Measurements from ENCODE around the gene CPTP. TPM values are rescaled to one million over a fixed set of nuclear protein-coding genes. Genes with fewer than 3 reads are reported as not detected.

The CPTP gene
- total and polyA plus RNA-seq, 2 of the 13 experiments (the other 11 are each of a cell fraction or from before 2014, with no cell fraction given) = 5.5 to 9.3 TPM

GRCh38 chr1:1353389-1354151, 29.0 kb downstream of the CPTP start (continued):
- TF ChIP-seq HNRNPUL1 (IDR thresholded peaks at IDR 0.05; ENCODE audit: low read depth, low read length) (no peak), AGO1 (IDR thresholded peaks at IDR 0.05; ENCODE audit: low read depth, low read length, poor library complexity, severe bottlenecking) (peak; percentile 96), RBFOX2 (IDR thresholded peaks at IDR 0.05; ENCODE audit: low read depth, low read length) (peak; percentile 62)

DNA sequence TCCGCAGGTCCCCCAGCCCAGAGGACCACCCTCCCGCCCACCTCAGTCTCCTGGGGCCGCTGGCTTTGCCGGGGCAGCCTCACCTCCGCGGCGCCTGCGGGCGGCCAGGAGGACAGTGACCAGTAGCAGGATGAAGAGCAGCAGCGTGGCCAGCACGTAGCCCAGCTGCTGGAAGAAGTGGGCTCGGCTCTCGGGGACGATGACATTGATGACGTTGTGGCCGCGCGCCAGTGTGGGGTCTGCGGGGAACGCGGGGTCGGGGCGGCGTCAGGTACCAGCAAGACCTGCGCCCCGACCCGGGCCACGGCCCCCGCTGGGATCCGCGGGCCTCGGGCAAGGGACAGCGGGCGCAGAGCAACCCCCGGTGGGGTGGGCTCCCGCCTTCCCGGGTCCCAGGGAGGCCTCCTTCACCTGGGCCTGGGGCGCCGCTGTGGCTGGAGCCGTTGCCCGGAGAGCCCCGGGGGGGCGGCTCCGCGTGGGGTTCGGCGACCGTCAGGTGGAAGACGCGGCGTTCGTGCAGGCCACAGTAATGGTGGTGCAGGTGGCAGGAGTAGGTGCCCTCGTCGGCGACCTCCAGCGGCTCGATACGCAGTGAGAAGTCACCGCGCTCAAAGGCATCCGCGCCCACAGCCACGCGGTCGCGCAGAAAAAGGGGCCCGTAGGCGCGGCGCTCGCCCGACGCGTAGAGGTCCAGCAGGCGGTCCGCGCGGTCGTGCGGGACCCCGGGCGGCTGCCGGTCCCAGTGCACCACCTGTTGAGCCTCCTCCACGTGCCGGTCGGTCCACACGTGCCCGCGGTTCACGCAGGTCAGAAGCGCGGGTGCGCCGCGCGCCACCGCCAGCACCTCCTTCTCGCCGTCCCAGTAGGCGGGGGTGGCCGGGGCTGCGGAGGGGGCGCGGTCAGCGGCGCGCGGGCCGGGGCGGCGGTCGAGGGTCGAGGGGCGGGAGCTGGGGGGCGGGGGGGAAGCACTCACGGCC, 30.0 kb downstream of the CPTP start:
- no peaks in the 10 kb centered on the region for H3K9me3 ChIP-seq (ENCODE audit: low read length)
- WGBS (ENCODE audit: low lambda C conversion rate) = 94% methylated on average over 91 of the region's 116 CpGs
- H2AFZ ChIP-seq (ENCODE audit: low read length) = no peak overlapping the region
- ChIA-PET CTCF (ENCODE audit: low intra/inter-chr PET ratio, low total read pairs) (no interaction called here), POLR2A (interaction anchor here (1.0 kb wide), 1 partner anchor 19 kb away, joined by 3 read pairs; no protein-coding TSS in a partner anchor)
- DNase-seq (ENCODE audit: low spot score) (no peak), ATAC-seq (no peak), FAIRE-seq (no peak)
- no peak overlapping the region for H3K4me3 ChIP-seq (replicated peaks in 1 of 3; ENCODE audit: insufficient read depth in 1 of 3, low read depth in 2 of 3, low read length in 3 of 3)
- TF ChIP-seq, protein P1, sequence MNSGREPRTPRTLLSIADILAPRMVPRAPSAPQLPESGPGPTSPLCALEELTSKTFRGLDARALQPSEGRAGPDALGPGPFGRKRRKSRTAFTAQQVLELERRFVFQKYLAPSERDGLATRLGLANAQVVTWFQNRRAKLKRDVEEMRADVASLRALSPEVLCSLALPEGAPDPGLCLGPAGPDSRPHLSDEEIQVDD (CRISPR knock-in tag; IDR thresholded peaks at IDR 0.05; ENCODE audit: borderline replicate concordance) = no peak
- TF ChIP-seq AGO2 (optimal IDR thresholded peaks at IDR 0.05; ENCODE audit: low read depth, low read length) = peak; percentile 50
- TF ChIP-seq ZBTB38 (CRISPR knock-in tag; IDR thresholded peaks at IDR 0.05) = 0 out of 2 replicates have a peak, but pooled peaks have one; percentile 27
- peak; percentile 94 for TF ChIP-seq AGO1 (IDR thresholded peaks at IDR 0.05; ENCODE audit: low read depth, low read length, poor library complexity, severe bottlenecking)
- peak; percentile 71 for TF ChIP-seq RBFOX2 (IDR thresholded peaks at IDR 0.05; ENCODE audit: low read depth, low read length)
- TF ChIP-seq PRPF4 (IDR thresholded peaks at IDR 0.05; ENCODE audit: low read depth, low read length, poor library complexity, severe bottlenecking) = peak; percentile 27
- H4K20me1 ChIP-seq (ENCODE audit: insufficient read depth, low read length) = no peaks in the 10 kb centered on the region
- in situ Hi-C loops (cut with HindIII; ENCODE audit: extremely low pct_ligation_motif_present, low pct_unique_long_range_greater_than_20kb) = no loop called here
- H3K36me3 ChIP-seq (replicated peaks in 1 of 2; ENCODE audit: control insufficient read depth in 1 of 2, insufficient read depth in 2 of 2, low read length in 2 of 2) = no peaks in the 10 kb centered on the region
- H3K27ac ChIP-seq (ENCODE audit: extremely low read length, insufficient read depth, low read length) = no peak overlapping the region
- no TSS peak for BruUV-seq (replicated peaks)
- peaks cover 4% of the 10 kb centered on the region for H3K79me2 ChIP-seq (ENCODE audit: insufficient read depth, low read length)
- H3K4me1 ChIP-seq (ENCODE audit: insufficient read depth, low read length) = peaks cover 43% of the 10 kb centered on the region
- intact Hi-C loops (cut with micrococcal nuclease; ENCODE audit: unreplicated experiment) = no loop called here
- no peaks in the 10 kb centered on the region for H3K27me3 ChIP-seq (ENCODE audit: control insufficient read depth in 1 of 2, insufficient read depth in 2 of 2, low read length in 2 of 2)
- H3K4me2 ChIP-seq (ENCODE audit: low read depth, low read length) = no peak overlapping the region
- H3K9ac ChIP-seq (ENCODE audit: insufficient read depth, low read depth, low read length) = no peak overlapping the region
